Pancreas (tissue), 10 donors: ENCODE measurements around the gene NME5. TPM values are rescaled to one million over a fixed set of nuclear protein-coding genes. Genes with fewer than 3 reads are reported as not detected.
"Not testable (repeated sequence)": the region's sequence is repeated elsewhere in the genome, so short reads cannot be mapped to it uniquely, and the experiment has no call there.

ENCODE experiments used
- ATAC-seq, 4 donors: fragments of 200-7000 bp; cut with Tn5 transposase; one replicate each; pipeline versions ENCODE4 v1.8.0 to v1.9.1; 2020; ENCODE audit warnings: mild to moderate bottlenecking in 4 of 4, moderate library complexity in 4 of 4
- DNase-seq, 6 donors: peaks; one replicate each; pipeline ENCODE4 v3.0.0-alpha.2; 2020
- FAIRE-seq: peaks from 2 replicates; lab custom pipeline; 2012; peaks lifted over from hg19 to GRCh38; lab: Jason Lieb, UNC
- H3K27ac ChIP-seq, 4 donors: fragments of 200-600 bp; sonication (generic); 1 replicate in 3 of 4; 2 replicates in 1 of 4; pipeline versions ENCODE4 v1.5.0 to v1.8.0; 2020
- H3K27me3 ChIP-seq, 4 donors: fragments of 200-600 bp; one replicate each; pipeline ENCODE4 v1.8.0; 2021
- H3K36me3 ChIP-seq, 3 donors: fragments of 200-600 bp; sonication (generic) in 1 of 3; one replicate each; pipeline versions ENCODE4 v1.5.0 to v1.8.0; 2020 to 2021
- H3K4me1 ChIP-seq, 3 donors: fragments of 200-600 bp; one replicate each; pipeline ENCODE4 v1.8.0; 2021
- H3K4me3 ChIP-seq, 4 donors: fragments of 200-600 bp; sonication (generic) in 2 of 4; one replicate each; pipeline versions ENCODE4 v1.5.0 to v1.8.0; 2020 to 2021
- H3K9me3 ChIP-seq, 4 donors: fragments of 200-600 bp; one replicate each; pipeline ENCODE4 v1.8.0; 2021
- WGBS, 2 donors: extraction: QIAGEN DNeasy Blood & Tissue Kit; methylation state at CpG; one replicate each; pipeline ENCODE4 v1.1.7; 2013; 5-methylcytosine and 5-hydroxymethylcytosine counted together
- intact Hi-C, 3 donors: fragments of 100-400 bp; cut with DNase I; formaldehyde crosslinking; loops; one replicate each; pipeline versions ENCODE4 v1.11.1 to v1.14.2; 2022
- polyA plus RNA-seq, 2 donors: library from polyadenylated mRNA; stranded (reverse); fragments of 200-250 nt; gene quantifications; one replicate each; pipeline ENCODE4 v1.2.3, GENCODE V29; 2013
- total RNA-seq, 6 donors: library from RNA; stranded (reverse); fragmentation: NEBNext Ultra II Directional in 4 of 6; extraction: Animal tissue kit (Norgen Biotek cat#: 25700) in 4 of 6; gene quantifications; one replicate each; pipeline versions ENCODE4 v1.2.1 to v1.2.4, GENCODE V29; 2021 to 2023
- TF ChIP-seq, protein P1 (sequence below), 4 donors: fragments of 200-600 bp; sonication (generic) in 3 of 4; IDR thresholded peaks; one replicate each; pipeline versions ENCODE4 v1.5.0 to v1.8.0; 2021; ENCODE audit warnings: antibody characterized with exemption in 4 of 4
- donor health status: healthy with polysubstance abuse.
- donor health status: DM: no; HTN: no; CAD: no; lungs with moderate emphysema.
- donor health status: DM: no; HTN: no; CAD: no.
- donor health status: control.
- donor health status: control.
- donor health status: Bipolar disorder and iron deficiency.
- donor health status: DM: yes; HTN: yes; CAD: no.
- donor health status: DM: no; HTN: no; CAD: no.
- donor health status: DM: no; HTN: no; CAD: no.
- donor health status: DM: yes; HTN: yes; CAD: no.

Gene NME5
- total and polyA plus RNA-seq, 8 donors = 1.8 to 9.2 (median 3.0) TPM

DNA sequence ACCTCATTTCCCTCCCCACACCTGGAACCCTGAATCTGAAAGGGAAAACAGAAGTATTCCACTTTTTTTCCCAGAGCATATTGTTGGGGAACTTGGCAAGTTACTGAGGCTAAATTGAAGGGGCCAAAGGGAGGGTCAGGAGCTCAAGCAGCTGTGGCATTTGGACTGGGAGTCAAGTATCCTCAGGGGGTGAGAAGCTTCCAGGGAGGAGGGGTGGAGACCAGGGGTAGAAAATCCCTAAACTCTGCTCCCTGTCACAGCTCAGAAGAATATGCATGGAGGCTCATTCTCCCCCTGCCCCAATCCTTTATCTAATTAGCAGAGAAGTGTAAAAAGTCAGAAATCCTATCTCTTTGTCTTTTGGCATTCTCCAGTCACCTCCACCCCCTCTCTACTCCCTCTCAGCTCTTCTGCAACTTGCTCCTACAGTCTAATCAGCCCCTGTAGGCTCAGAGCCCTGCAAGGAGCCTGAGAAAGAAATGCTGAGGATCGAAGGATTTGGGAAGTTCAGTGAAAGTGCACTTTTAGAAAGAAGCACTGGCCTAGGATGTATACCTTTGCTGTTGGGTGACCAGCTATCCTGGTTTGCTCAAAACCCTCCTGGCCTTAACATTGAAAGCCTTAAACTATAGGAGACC lies 61.1 kb downstream of the NME5 start:
- FAIRE-seq (no peak), ATAC-seq (no peak), DNase-seq (no peak)
- WGBS, 2 donors = 24 to 25% methylated on average over 1 of the region's 1 CpG
- Histone ChIP-seq H3K9me3 (no peaks in the 10 kb centered on the region), H3K4me1 (no peaks in the 10 kb centered on the region), H3K4me3 (no peak overlapping the region), H3K27me3 (no peaks in the 10 kb centered on the region), H3K27ac (no peak overlapping the region), H3K36me3 (no peaks in the 10 kb centered on the region)
- intact Hi-C loops = loop anchor here in 2 of 3 donors (10.0 kb wide), 1 partner anchor 57 kb away; the partner anchor contains the start of gene NME5 (in 2 of the 2)
- TF ChIP-seq, protein P1, sequence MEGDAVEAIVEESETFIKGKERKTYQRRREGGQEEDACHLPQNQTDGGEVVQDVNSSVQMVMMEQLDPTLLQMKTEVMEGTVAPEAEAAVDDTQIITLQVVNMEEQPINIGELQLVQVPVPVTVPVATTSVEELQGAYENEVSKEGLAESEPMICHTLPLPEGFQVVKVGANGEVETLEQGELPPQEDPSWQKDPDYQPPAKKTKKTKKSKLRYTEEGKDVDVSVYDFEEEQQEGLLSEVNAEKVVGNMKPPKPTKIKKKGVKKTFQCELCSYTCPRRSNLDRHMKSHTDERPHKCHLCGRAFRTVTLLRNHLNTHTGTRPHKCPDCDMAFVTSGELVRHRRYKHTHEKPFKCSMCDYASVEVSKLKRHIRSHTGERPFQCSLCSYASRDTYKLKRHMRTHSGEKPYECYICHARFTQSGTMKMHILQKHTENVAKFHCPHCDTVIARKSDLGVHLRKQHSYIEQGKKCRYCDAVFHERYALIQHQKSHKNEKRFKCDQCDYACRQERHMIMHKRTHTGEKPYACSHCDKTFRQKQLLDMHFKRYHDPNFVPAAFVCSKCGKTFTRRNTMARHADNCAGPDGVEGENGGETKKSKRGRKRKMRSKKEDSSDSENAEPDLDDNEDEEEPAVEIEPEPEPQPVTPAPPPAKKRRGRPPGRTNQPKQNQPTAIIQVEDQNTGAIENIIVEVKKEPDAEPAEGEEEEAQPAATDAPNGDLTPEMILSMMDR (IDR thresholded peaks at IDR 0.05) = no peak

DNA sequence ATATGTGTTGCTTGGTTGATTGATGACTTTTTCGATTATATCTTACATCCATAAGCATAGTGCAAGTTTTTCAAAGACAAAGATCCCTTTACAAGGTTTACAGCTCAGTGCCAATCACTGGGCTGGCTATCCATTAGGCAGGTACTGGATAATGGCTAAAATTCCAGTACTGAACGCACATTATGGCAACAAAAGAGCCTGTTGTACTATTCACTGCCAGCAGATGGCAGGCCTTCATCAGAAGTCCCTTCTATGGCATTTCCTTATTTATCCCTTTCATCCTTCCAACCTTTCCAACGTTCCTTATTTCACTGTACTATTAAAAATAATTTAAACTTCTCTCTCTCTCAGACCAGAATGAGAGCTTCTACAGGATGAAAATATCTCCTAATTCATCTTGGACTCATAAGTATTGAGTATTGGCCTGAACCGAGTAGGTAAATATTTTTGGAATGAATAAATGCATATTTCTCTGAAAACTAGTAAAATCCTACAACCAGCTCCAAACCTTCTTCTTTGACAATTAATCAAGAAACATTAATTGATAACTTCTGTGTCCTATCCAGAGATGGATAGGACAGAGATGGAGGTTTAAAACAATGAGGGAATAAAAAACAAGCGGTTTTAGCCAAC lies 62.0 kb downstream of the NME5 start:
- Histone ChIP-seq H3K9me3 (no peaks in the 10 kb centered on the region), H3K27me3 (no peaks in the 10 kb centered on the region), H3K4me1 (no peaks in the 10 kb centered on the region), H3K36me3 (no peaks in the 10 kb centered on the region), H3K4me3 (no peak overlapping the region), H3K27ac (no peak overlapping the region)
- TF ChIP-seq, protein P1 (IDR thresholded peaks at IDR 0.05) = peak; percentile 48 to 80 (median 68)
- ATAC-seq = peak; percentile 66 to 91 (median 90)
- intact Hi-C loops = loop anchor here in 2 of 3 donors (10.0 kb wide), 1 partner anchor 58 kb away; the partner anchor contains the start of gene NME5 (in 2 of the 2)
- WGBS, 2 donors = 30 to 33% methylated on average over 5 of the region's 5 CpGs
- FAIRE-seq = peak; percentile 79
- peak in 5 of 6 donors; percentile 22 to 69 (median 43) for DNase-seq

DNA sequence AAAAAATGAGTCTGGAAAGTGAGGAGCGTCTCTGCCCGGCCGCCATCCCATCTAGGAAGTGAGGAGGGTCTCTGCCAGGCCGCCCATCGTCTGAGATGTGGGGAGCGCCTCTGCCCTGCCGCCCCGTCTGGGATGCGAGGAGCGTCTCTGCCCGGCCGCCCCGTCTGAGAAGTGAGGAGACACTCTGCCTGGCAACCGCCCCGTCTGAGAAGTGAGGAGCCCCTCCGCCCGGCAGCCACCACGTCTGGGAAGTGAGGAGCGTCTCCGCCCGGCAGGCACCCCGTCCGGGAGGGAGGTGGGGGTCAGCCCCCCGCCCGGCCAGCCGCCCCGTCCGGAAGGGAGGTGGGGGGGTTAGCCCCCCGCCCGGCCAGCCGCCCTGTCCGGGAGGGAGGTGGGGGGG lies 69.2 kb downstream of the NME5 start:
- not testable (repeated sequence) for H3K4me1 ChIP-seq, H3K9me3 ChIP-seq, FAIRE-seq, ATAC-seq, H3K27ac ChIP-seq, H3K36me3 ChIP-seq, H3K27me3 ChIP-seq, H3K4me3 ChIP-seq, DNase-seq
- intact Hi-C loops = loop anchor here in 2 of 3 donors (10.0 kb wide), 1 partner anchor 65 kb away; the partner anchor contains the start of gene NME5 (in 2 of the 2)
- WGBS, 2 donors = 82 to 90% methylated on average over 5 to 32 of the region's 32 CpGs

DNA sequence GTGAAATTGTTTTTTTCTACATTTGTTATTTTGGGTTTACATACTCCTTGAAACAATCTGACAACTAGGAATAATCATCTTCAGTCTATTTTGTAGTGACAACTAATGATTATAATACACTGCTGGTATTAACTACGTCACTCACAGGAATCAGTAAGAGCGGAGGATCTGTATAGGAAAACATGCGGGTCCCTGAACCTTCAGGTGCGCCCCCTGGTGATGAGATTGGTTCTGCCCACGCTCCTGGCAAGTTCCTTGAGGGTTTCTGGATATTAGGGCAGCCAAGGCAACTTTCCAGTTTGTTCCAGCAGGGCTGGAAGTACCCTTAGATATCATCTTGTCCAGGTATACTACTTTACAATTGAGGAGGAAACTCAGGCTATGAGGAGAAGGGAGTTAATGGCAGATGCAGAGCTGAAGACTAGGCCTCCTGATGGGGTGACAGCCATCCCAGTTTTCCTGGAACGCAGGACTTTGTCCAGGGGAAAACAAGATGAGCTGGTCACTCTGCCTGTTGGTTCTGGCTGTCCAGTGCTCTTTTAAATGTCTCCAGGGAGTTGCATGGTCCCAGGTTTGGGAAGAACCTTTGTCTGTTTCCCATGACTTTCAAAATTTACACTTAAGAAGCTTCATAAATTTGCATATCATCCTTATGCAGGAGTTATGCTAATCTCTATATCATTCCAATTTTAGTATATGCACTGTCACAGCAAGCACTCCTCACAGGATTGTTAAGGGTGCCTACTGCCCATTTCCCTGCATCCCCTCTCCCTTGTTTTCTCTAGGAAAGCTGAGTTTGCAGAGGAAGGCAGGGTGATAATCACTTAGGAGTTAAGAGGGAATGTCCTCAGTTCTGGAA lies 70.3 kb downstream of the NME5 start:
- Histone ChIP-seq H3K27me3 (no peaks in the 10 kb centered on the region), H3K4me1 (no peaks in the 10 kb centered on the region), H3K9me3 (no peaks in the 10 kb centered on the region), H3K36me3 (no peaks in the 10 kb centered on the region), H3K4me3 (no peak overlapping the region), H3K27ac (no peak overlapping the region)
- peak; percentile 39 for FAIRE-seq
- intact Hi-C loops = no loop called here
- TF ChIP-seq, protein P1 (IDR thresholded peaks at IDR 0.05) = peak; percentile 54 to 76 (median 68)
- WGBS, 2 donors = 18 to 22% methylated on average over 6 of the region's 6 CpGs
- peak; percentile 91 to 100 (median 98) for ATAC-seq
- DNase-seq = peak; percentile 68 to 89 (median 84)

DNA sequence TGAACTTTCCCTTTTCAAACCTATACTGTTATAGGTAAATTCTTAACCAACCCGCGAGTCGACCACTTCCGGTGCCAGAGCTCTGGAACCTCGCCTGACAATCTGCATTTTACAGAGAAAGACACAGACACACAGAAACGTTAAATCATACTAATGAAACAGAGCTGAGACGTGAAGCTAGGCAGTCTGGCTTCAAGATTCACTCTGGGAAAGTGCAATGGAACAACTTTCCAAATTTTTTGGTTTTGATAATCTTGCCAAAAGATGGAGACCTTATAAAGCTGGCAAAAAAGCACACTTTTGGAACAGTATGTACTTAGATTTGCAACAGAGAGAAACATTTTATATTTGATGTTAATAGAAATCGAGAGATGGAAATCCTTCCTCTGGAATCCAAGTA lies 71.3 kb downstream of the NME5 start:
- Histone ChIP-seq H3K27ac (no peak overlapping the region), H3K27me3 (no peaks in the 10 kb centered on the region), H3K4me3 (no peak overlapping the region), H3K36me3 (no peaks in the 10 kb centered on the region), H3K4me1 (no peaks in the 10 kb centered on the region), H3K9me3 (no peaks in the 10 kb centered on the region)
- intact Hi-C loops = no loop called here
- TF ChIP-seq, protein P1 (IDR thresholded peaks at IDR 0.05) = no peak
- FAIRE-seq (no peak), DNase-seq (no peak), ATAC-seq (no peak)
- 73 to 84% methylated on average over 8 of the region's 8 CpGs for WGBS, 2 donors
